HG03354 (cell line): ENCODE results near the gene KDM2A.
A peak's percentile ranks its signal among the peaks of the same experiment; 100 is the strongest.
"Not testable (repeated sequence)": the region's sequence is repeated elsewhere in the genome, so short reads cannot be mapped to it uniquely, and the experiment has no call there.

Experiments used
- ATAC-seq: cut with Tn5 transposase; IDR thresholded peaks from one replicate; pipeline ENCODE4 v1.9.1; 2021; ENCODE audit warnings: mild to moderate bottlenecking; ENCODE audit not compliant: unreplicated experiment, poor library complexity, severe bottlenecking

Gene KDM2A

GRCh38 chr11:67253872-67254624 is 135.0 kb downstream of the KDM2A start:
- no peak for ATAC-seq

- ATAC-seq, result no peak
Measured at GRCh38 chr11:67254798-67255197, 135.7 kb downstream of the KDM2A start.

GRCh38 chr11:67255353-67255752 is 136.3 kb downstream of the KDM2A start:
- ATAC-seq, result no peak

GRCh38 chr11:67255864-67256263 is 136.8 kb downstream of the KDM2A start:
- no peak for ATAC-seq

GRCh38 chr11:67256477-67257135 is 137.5 kb downstream of the KDM2A start:
- ATAC-seq, result no peak

- ATAC-seq, result no peak
Measured at GRCh38 chr11:67260406-67260805, 141.3 kb downstream of the KDM2A start.

GRCh38 chr11:67260885-67261639 is 142.0 kb downstream of the KDM2A start:
- ATAC-seq, result not testable (repeated sequence)

- no peak for ATAC-seq
Measured at GRCh38 chr11:67261640-67261945, 142.5 kb downstream of the KDM2A start.

GRCh38 chr11:67261946-67262681 is 143.1 kb downstream of the KDM2A start:
- ATAC-seq, result no peak

- peak; percentile 39 for ATAC-seq
Measured at GRCh38 chr11:67262731-67263675, 143.9 kb downstream of the KDM2A start.

- ATAC-seq, result no peak
Measured at GRCh38 chr11:67264260-67264659, 145.2 kb downstream of the KDM2A start.

GRCh38 chr11:67264877-67265632 is 146.0 kb downstream of the KDM2A start:
- ATAC-seq, result no peak

GRCh38 chr11:67265633-67266448 is 146.8 kb downstream of the KDM2A start:
- peak; percentile 50 for ATAC-seq

- peak; percentile 21 for ATAC-seq
Measured at GRCh38 chr11:67266449-67267187, 147.6 kb downstream of the KDM2A start, which contains the start of gene GRK2. Gene GRK2 (plus strand): TSS chr11:67266473. CDS start chr11:67266700, 227 bp downstream.

GRCh38 chr11:67267188-67268080 is 148.4 kb downstream of the KDM2A start:
- no peak for ATAC-seq
